SK-N-SH (cell line): ENCODE measurements around the gene PNKP. TPM values are rescaled to one million over a fixed set of nuclear protein-coding genes. Genes with fewer than 3 reads are reported as not detected.

Experiments
- CTCF ChIA-PET: fragments of 300-600, 350-600 bp; formaldehyde crosslinking; extraction: SDS; loops from one replicate; lab custom pipeline; 2021; lab: Yijun Ruan, JAX
- POLR2A ChIA-PET: fragments of 350-600 bp; sonication (Branson Sonifier 250); formaldehyde crosslinking; extraction: SDS; loops from one replicate; lab custom pipeline; 2020; ENCODE audit warnings: antibody characterized with exemption, inconsistent platforms; lab: Yijun Ruan, JAX
- DNase-seq: peaks from one replicate; pipeline ENCODE4 v3.0.0; 2012
- H2AFZ ChIP-seq: fragments of 200-600 bp; sonication (generic); 2 replicates; pipeline ENCODE4 v1.8.1; 2016; ENCODE audit warnings: antibody characterized with exemption, mild to moderate bottlenecking, low read depth
- H3F3A ChIP-seq: fragments of 200-600 bp; sonication (generic); replicated peaks from 2 replicates; pipeline ENCODE3; 2016; ENCODE audit warnings: antibody characterized with exemption, mild to moderate bottlenecking; ENCODE audit not compliant: insufficient read depth
- H3K27ac ChIP-seq, 2 experiments: fragments of 200-500 bp in 1 of 2; fragments of 200-600 bp in 1 of 2; sonication (Bioruptor generic) in 1 of 2; sonication (generic), shearing (Covaris generic) in 1 of 2; 2 replicates each; pipeline versions ENCODE4 v1.5.1 to v1.6.1; 2014 to 2016; ENCODE audit warnings: low read depth in 2 of 2, inconsistent platforms in 1 of 2, low read length in 1 of 2, mild to moderate bottlenecking in 1 of 2, mixed read lengths in 1 of 2
- H3K27me3 ChIP-seq: fragments of 200-600 bp; sonication (generic), shearing (Covaris generic); 2 replicates; pipeline ENCODE4 v1.6.1; 2016; ENCODE audit warnings: mixed run types; ENCODE audit not compliant: insufficient read depth
- H3K36me3 ChIP-seq, 2 experiments: fragments of 200-500 bp in 1 of 2; fragments of 200-600 bp in 1 of 2; sonication (Bioruptor generic) in 1 of 2; sonication (generic) in 1 of 2; replicated peaks in 1 of 2; 2 replicates each; pipeline versions ENCODE3 to v1.5.1; 2014 to 2016; ENCODE audit warnings: low read length in 1 of 2, mild to moderate bottlenecking in 1 of 2; ENCODE audit not compliant: insufficient read depth in 2 of 2, control insufficient read depth in 1 of 2
- H3K4me1 ChIP-seq, 2 experiments: fragments of 200-500 bp in 1 of 2; fragments of 200-600 bp in 1 of 2; sonication (Bioruptor generic) in 1 of 2; sonication (generic), shearing (Covaris generic) in 1 of 2; 2 replicates each; pipeline versions ENCODE4 v1.5.1 to v1.6.1; 2014 to 2016; ENCODE audit warnings: low read depth in 1 of 2, low read length in 1 of 2, mixed run types in 1 of 2; ENCODE audit not compliant: insufficient read depth in 2 of 2, control insufficient read depth in 1 of 2
- H3K4me2 ChIP-seq: fragments of 200-600 bp; sonication (generic), shearing (Covaris generic); 2 replicates; pipeline ENCODE4 v1.6.1; 2017; ENCODE audit warnings: mixed run types
- H3K4me3 ChIP-seq, 2 experiments: fragments of 200-500 bp in 1 of 2; fragments of 200-600 bp in 1 of 2; sonication (Bioruptor generic) in 1 of 2; sonication (generic), shearing (Covaris generic) in 1 of 2; 2 replicates each; pipeline versions ENCODE4 v1.5.1 to v1.8.1; 2014 to 2016; ENCODE audit warnings: low read depth in 2 of 2, inconsistent platforms in 1 of 2, low read length in 1 of 2, mild to moderate bottlenecking in 1 of 2, mixed read lengths in 1 of 2, moderate library complexity in 1 of 2
- H3K79me2 ChIP-seq: fragments of 200-600 bp; sonication (generic); 2 replicates; pipeline ENCODE4 v1.8.1; 2017; ENCODE audit warnings: mild to moderate bottlenecking; ENCODE audit not compliant: insufficient read depth
- H3K9ac ChIP-seq: fragments of 200-600 bp; sonication (generic); 2 replicates; pipeline ENCODE4 v1.6.1; 2017; ENCODE audit warnings: mixed run types
- H3K9me2 ChIP-seq: fragments of 200-600 bp; sonication (generic); 2 replicates; pipeline ENCODE4 v1.6.1; 2017; ENCODE audit warnings: mixed run types
- H3K9me3 ChIP-seq: fragments of 200-600 bp; sonication (generic); 2 replicates; pipeline ENCODE4 v1.6.1; 2017; ENCODE audit warnings: mixed run types, mild to moderate bottlenecking, moderate library complexity
- H4K20me1 ChIP-seq: fragments of 200-600 bp; sonication (generic); 2 replicates; pipeline ENCODE4 v1.6.1; 2017; ENCODE audit warnings: mild to moderate bottlenecking, mixed run types; ENCODE audit not compliant: insufficient read depth
- CHD2 ChIP-seq: fragments of 150-350 bp; IDR thresholded peaks from 2 replicates; pipeline ENCODE4 v1.6.1; 2018; ENCODE audit warnings: low read length; ENCODE audit not compliant: partially characterized antibody
- CTCF ChIP-seq: fragments of 200-600 bp; sonication (generic); IDR thresholded peaks from 2 replicates; pipeline ENCODE4 v1.6.1; 2017; ENCODE audit warnings: antibody characterized with exemption, mild to moderate bottlenecking, moderate library complexity
- EZH2phosphoT487 ChIP-seq: fragments of 200-600 bp; sonication (generic); IDR thresholded peaks from 2 replicates; pipeline ENCODE4 v1.6.1; 2017; ENCODE audit warnings: low read depth, mixed run types, mild to moderate bottlenecking, antibody characterized with exemption, moderate library complexity, borderline replicate concordance
- FOSL2 ChIP-seq: IDR thresholded peaks from 2 replicates; pipeline ENCODE4 v1.4.0; 2012; ENCODE audit warnings: low read depth, mild to moderate bottlenecking, moderate library complexity, borderline replicate concordance
- REST ChIP-seq: IDR thresholded peaks from 2 replicates; pipeline ENCODE4 v1.6.1; 2012; ENCODE audit warnings: mild to moderate bottlenecking, low read depth, low read length, moderate library complexity
- SIN3A ChIP-seq: IDR thresholded peaks from 2 replicates; pipeline ENCODE4 v1.6.1; 2012; ENCODE audit warnings: low read depth, mild to moderate bottlenecking, low read length, moderate library complexity, borderline replicate concordance
- WGBS: methylation state at CpG from one replicate; pipeline ENCODE4 v1.1.6; 2017; ENCODE audit warnings: low lambda C conversion rate; 5-methylcytosine and 5-hydroxymethylcytosine counted together
- polyA plus RNA-seq, 3 experiments: library from polyadenylated mRNA; depleted of rRNA; stranded (reverse); fragments of >200 nt; gene quantifications; 2 replicates each; pipeline ENCODE4 v1.2.3, GENCODE V29; 2012
- TF ChIP-seq, protein P1 (sequence below): fragments of 150-350 bp; IDR thresholded peaks from 2 replicates; pipeline ENCODE4 v1.6.1; 2016; ENCODE audit warnings: mild to moderate bottlenecking, low read depth, low read length

PNKP gene
- polyA plus RNA-seq, 1 of the 3 experiments (the other 2 are of a cell fraction): 52.0 TPM

DNA sequence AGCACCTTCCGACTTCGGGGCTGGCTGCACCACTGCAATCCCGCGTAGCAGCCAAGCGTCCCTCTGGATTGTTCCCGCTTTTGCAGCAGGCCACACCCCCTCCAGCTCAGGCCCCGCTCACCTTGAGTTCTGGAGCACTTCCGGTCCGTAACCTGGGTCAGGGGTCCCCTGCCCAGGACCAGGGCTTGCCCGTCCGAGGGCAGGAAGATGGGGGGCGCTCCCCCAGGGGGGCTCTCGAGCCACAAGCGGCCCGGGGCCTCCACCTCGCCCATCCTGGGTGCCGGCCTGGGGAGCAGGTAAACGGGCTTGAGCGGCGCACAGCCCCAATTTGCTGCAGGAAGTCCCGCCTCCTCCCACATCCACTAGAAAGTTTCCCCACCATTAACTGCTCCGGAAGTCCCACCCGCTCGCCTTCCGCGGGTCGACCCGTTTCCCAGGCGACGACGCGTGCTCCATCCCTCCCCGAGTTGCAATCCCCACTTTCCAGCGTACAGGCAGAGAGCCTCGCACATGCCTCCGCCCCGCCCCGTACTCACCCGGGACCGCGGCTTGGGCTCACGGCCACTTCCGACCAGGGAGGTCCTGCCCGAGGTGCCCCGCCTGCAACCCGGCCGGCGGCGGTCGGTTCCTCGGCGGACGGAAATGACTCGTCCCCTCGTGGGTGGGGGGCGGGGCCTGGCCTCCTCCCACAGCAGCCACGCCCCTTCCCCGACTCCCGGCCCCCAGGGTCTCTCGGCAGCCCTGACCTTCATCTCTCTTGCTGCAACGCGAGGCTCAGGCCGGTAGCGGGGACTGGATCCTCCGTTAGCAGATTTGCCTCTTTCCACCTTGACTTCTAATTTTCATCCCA is at the start of gene PNKP (continued):
- 0 out of 2 replicates have a peak, but pooled peaks have one; percentile 25 for TF ChIP-seq REST
- peak; percentile 6 for TF ChIP-seq CHD2
- TF ChIP-seq SIN3A: peak; percentile 78; the same call in 1 of the 2 replicates

- Histone ChIP-seq H3K9me2 (no peaks in the 10 kb centered on the region), H3K79me2 (peaks cover 57% of the 10 kb centered on the region), H3K27me3 (no peaks in the 10 kb centered on the region), H3K27ac (no peak overlapping the region), H2AFZ (no peak overlapping the region), H3K9ac (no peak overlapping the region), H3K4me3 (no peak overlapping the region), H3K36me3 (peaks cover 10 to 20% of the 10 kb centered on the region in 2 experiments), H3F3A (no peaks in the 10 kb centered on the region), H3K9me3 (no peaks in the 10 kb centered on the region), H4K20me1 (peaks cover 23% of the 10 kb centered on the region; the same call in 1 of the 2 replicates), H3K4me2 (no peak overlapping the region), H3K4me1 (no peaks in the 10 kb centered on the region)
- TF ChIP-seq FOSL2: no peak
- TF ChIP-seq, protein P1, sequence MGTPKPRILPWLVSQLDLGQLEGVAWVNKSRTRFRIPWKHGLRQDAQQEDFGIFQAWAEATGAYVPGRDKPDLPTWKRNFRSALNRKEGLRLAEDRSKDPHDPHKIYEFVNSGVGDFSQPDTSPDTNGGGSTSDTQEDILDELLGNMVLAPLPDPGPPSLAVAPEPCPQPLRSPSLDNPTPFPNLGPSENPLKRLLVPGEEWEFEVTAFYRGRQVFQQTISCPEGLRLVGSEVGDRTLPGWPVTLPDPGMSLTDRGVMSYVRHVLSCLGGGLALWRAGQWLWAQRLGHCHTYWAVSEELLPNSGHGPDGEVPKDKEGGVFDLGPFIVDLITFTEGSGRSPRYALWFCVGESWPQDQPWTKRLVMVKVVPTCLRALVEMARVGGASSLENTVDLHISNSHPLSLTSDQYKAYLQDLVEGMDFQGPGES: no peak
- TF ChIP-seq REST: no peak
- no peak for TF ChIP-seq EZH2phosphoT487
- TF ChIP-seq CTCF: peak; percentile 19; the same call in 1 of the 2 replicates
- no peak for TF ChIP-seq SIN3A
- DNase-seq: no peak
- 97% methylated on average over 6 of the region's 6 CpGs for WGBS
- POLR2A ChIA-PET: no interaction called here
- CTCF ChIA-PET: no interaction called here
Observed at GRCh38 chr19:49915271-49915670, 47.9 kb upstream of the PNKP start.
